A549 (cell line): ENCODE measurements around the gene RHOBTB1. TPM values are rescaled to one million over a fixed set of nuclear protein-coding genes. Genes with fewer than 3 reads are reported as not detected.

Experiments used
- ATAC-seq, 2 experiments: fragments of 200-7000 bp in 1 of 2; fragments of >200 bp in 1 of 2; cut with Nextera tagmentation in 1 of 2; cut with Tn5 transposase in 1 of 2; 3 replicates each; pipeline versions ENCODE4 v1.8.0 to v1.9.1; 2018 to 2020; ENCODE audit warnings: mild to moderate bottlenecking in 1 of 2, moderate library complexity in 1 of 2
- CTCF ChIA-PET: fragments of 300-600 bp; sonication (Branson Sonifier 250); formaldehyde crosslinking; extraction: SDS; loops from one replicate; lab custom pipeline; 2021; ENCODE audit warnings: antibody characterized with exemption, inconsistent platforms; lab: Yijun Ruan, JAX
- POLR2A ChIA-PET: fragments of 350-600 bp; formaldehyde crosslinking; extraction: SDS; loops from one replicate; lab custom pipeline; 2021; ENCODE audit warnings: antibody characterized with exemption, inconsistent platforms; lab: Yijun Ruan, JAX
- DNase-seq, 2 experiments: peaks; one replicate each; pipeline versions ENCODE4 v3.0.0 to v3.0.0-alpha.2; 2011 to 2016; ENCODE audit warnings: low read depth in 1 of 2, low spot score in 1 of 2
- FAIRE-seq: peaks from 2 replicates; lab custom pipeline; 2011; peaks lifted over from hg19 to GRCh38; lab: Jason Lieb, UNC
- H3K27ac ChIP-seq, 2 experiments: fragments of >200 bp; sonication (Bioruptor Twin); formaldehyde crosslinking; 3 replicates each; pipeline ENCODE4 v1.5.1; 2016 to 2017
- H3K4me1 ChIP-seq: fragments of >200 bp; sonication (Bioruptor Twin); formaldehyde crosslinking; 3 replicates; pipeline ENCODE4 v1.6.1; 2016
- H3K4me2 ChIP-seq: fragments of >200 bp; sonication (Bioruptor Twin); formaldehyde crosslinking; 3 replicates; pipeline ENCODE4 v1.6.1; 2016
- H3K4me3 ChIP-seq: fragments of >200 bp; sonication (Bioruptor Twin); formaldehyde crosslinking; 3 replicates; pipeline ENCODE4 v1.5.1; 2016
- H3K9me3 ChIP-seq: fragments of >200 bp; sonication (Bioruptor Twin); formaldehyde crosslinking; 3 replicates; pipeline ENCODE4 v1.6.1; 2016
- BHLHE40 ChIP-seq: IDR thresholded peaks from 2 replicates; pipeline ENCODE4 v1.6.1; 2012; ENCODE audit warnings: low read depth, low read length, inconsistent platforms
- CBX8 ChIP-seq: fragments of 200-600 bp; sonication (generic); IDR thresholded peaks from 2 replicates; pipeline ENCODE4 v1.6.1; 2016
- CHD2 ChIP-seq: fragments of 150-350 bp; IDR thresholded peaks from 2 replicates; pipeline ENCODE4 v1.6.1; 2014; ENCODE audit warnings: low read length; ENCODE audit not compliant: partially characterized antibody
- EHF ChIP-seq: fragments of 250-450 bp; sonication (Bioruptor Pico); IDR thresholded peaks from 2 replicates; pipeline ENCODE4 v1.5.0; 2020; ENCODE audit warnings: mild to moderate bottlenecking
- EHMT2 ChIP-seq: fragments of 200-600 bp; sonication (generic); IDR thresholded peaks from 2 replicates; pipeline ENCODE4 v1.6.1; 2016; ENCODE audit warnings: antibody characterized with exemption, low read depth, mild to moderate bottlenecking, moderate library complexity
- GATA3 ChIP-seq: IDR thresholded peaks from 2 replicates; pipeline ENCODE4 v1.6.1; 2012; ENCODE audit warnings: borderline replicate concordance
- HEYL ChIP-seq: fragments of 250-450 bp; sonication (Bioruptor Pico); IDR thresholded peaks from 2 replicates; pipeline ENCODE4 v1.8.0; 2021; ENCODE audit warnings: mild to moderate bottlenecking, moderate library complexity
- HOXA7 ChIP-seq: fragments of 250-450 bp; sonication (Bioruptor Pico); IDR thresholded peaks from 2 replicates; pipeline ENCODE4 v1.5.0; 2020; ENCODE audit warnings: mild to moderate bottlenecking, moderate library complexity
- HOXB13 ChIP-seq: fragments of 250-450 bp; sonication (Bioruptor Pico); IDR thresholded peaks from 2 replicates; pipeline ENCODE4 v1.5.0; 2020; ENCODE audit warnings: low read depth, mild to moderate bottlenecking, moderate library complexity
- HOXB5 ChIP-seq: fragments of 250-450 bp; sonication (Bioruptor Pico); IDR thresholded peaks from 2 replicates; pipeline ENCODE4 v1.5.0; 2020; ENCODE audit warnings: mild to moderate bottlenecking, moderate library complexity
- JUN ChIP-seq, 2 experiments: fragments of >200 bp; sonication (Bioruptor Twin); formaldehyde crosslinking; IDR thresholded peaks; 2 replicates in 1 of 2; 3 replicates in 1 of 2; pipeline ENCODE4 v1.6.1; 2016 to 2017
- KDM5A ChIP-seq: fragments of 200-600 bp; sonication (generic); IDR thresholded peaks from 2 replicates; pipeline ENCODE4 v1.6.1; 2016; ENCODE audit warnings: antibody characterized with exemption, mild to moderate bottlenecking
- MAFK ChIP-seq: fragments of 450-650 bp; IDR thresholded peaks from 2 replicates; pipeline ENCODE4 v1.6.1; 2014; ENCODE audit not compliant: partially characterized antibody
- MAZ ChIP-seq: fragments of 150-350 bp; IDR thresholded peaks from 2 replicates; pipeline ENCODE4 v1.6.1; 2014; ENCODE audit warnings: antibody characterized with exemption, low read depth, low read length, borderline replicate concordance
- MYC ChIP-seq: IDR thresholded peaks from 2 replicates; pipeline ENCODE4 v1.6.1; 2012; ENCODE audit warnings: mild to moderate bottlenecking, inconsistent platforms, low read length, improper control_type of control experiment, borderline replicate concordance
- NFE2L2 ChIP-seq: fragments of 150-350 bp; conservative IDR thresholded peaks from 2 replicates; pipeline ENCODE4 v1.6.1; 2014; ENCODE audit warnings: low read length
- NPAS2 ChIP-seq: fragments of 250-450 bp; sonication (Bioruptor Pico); IDR thresholded peaks from 2 replicates; pipeline ENCODE4 v1.8.0; 2022; ENCODE audit warnings: mild to moderate bottlenecking, moderate library complexity, borderline replicate concordance
- NR3C1 ChIP-seq: fragments of >200 bp; sonication (Bioruptor Twin); formaldehyde crosslinking; IDR thresholded peaks from 3 replicates; pipeline ENCODE4 v1.6.1; 2017
- POLR2A ChIP-seq: IDR thresholded peaks from 2 replicates; pipeline ENCODE4 v1.6.1; 2012; ENCODE audit warnings: mild to moderate bottlenecking, low read length
- RARB ChIP-seq: fragments of 250-450 bp; sonication (Bioruptor Pico); IDR thresholded peaks from 2 replicates; pipeline ENCODE4 v1.8.0; 2021; ENCODE audit warnings: mild to moderate bottlenecking, moderate library complexity
- RNF2 ChIP-seq: fragments of 200-600 bp; sonication (generic); IDR thresholded peaks from 2 replicates; pipeline ENCODE4 v1.6.1; 2016; ENCODE audit warnings: low read depth, mild to moderate bottlenecking, antibody characterized with exemption, moderate library complexity, borderline replicate concordance
- SMC3 ChIP-seq: fragments of >200 bp; sonication (Bioruptor Twin); formaldehyde crosslinking; IDR thresholded peaks from 3 replicates; pipeline ENCODE4 v1.6.1; 2018; ENCODE audit warnings: inconsistent platforms
- TFCP2L1 ChIP-seq: fragments of 250-450 bp; sonication (Bioruptor Pico); IDR thresholded peaks from 2 replicates; pipeline ENCODE4 v1.5.0; 2021; ENCODE audit warnings: mild to moderate bottlenecking
- ZNF302 ChIP-seq: fragments of 250-450 bp; sonication (Bioruptor Pico); IDR thresholded peaks from 2 replicates; pipeline ENCODE4 v1.9.0; 2021; ENCODE audit warnings: inconsistent platforms, mild to moderate bottlenecking, moderate library complexity
- WGBS: methylation state at CpG from one replicate; pipeline ENCODE4 v1.1.6; 2017; ENCODE audit errors: missing lambda C conversion rate; 5-methylcytosine and 5-hydroxymethylcytosine counted together
- polyA minus RNA-seq: library from RNA; depleted of rRNA, polyadenylated mRNA; stranded (reverse); fragments of >200 nt; gene quantifications from 2 replicates; pipeline ENCODE4 v1.2.3, GENCODE V29; 2011; rRNA and poly(A)+ RNA removed
- polyA plus RNA-seq, 4 experiments: library from polyadenylated mRNA; depleted of rRNA in 3 of 4; stranded (reverse); fragments of >200 nt; fragmentation: RNase III in 1 of 4; extraction: RNeasy Plus Mini Kit Qiagen cat#74134 plus additional on column Dnase treatment in 1 of 4; gene quantifications; 2 replicates in 3 of 4; 3 replicates in 1 of 4; pipeline ENCODE4 v1.2.3, GENCODE V29; 2011 to 2017
- TF ChIP-seq, protein P1 (sequence below): fragments of 450-650 bp; IDR thresholded peaks from 2 replicates; pipeline ENCODE4 v1.6.1; 2014; ENCODE audit warnings: antibody characterized with exemption
- TF ChIP-seq, protein P2 (sequence below): IDR thresholded peaks from 2 replicates; pipeline ENCODE4 v1.6.1; 2012; ENCODE audit warnings: low read depth, borderline replicate concordance
- TF ChIP-seq, protein P3 (sequence below): fragments of >200 bp; sonication (Bioruptor Twin); formaldehyde crosslinking; IDR thresholded peaks from 3 replicates; pipeline ENCODE4 v1.6.1; 2016
- TF ChIP-seq, protein P4 (sequence below): fragments of >200 bp; sonication (Bioruptor Twin); formaldehyde crosslinking; IDR thresholded peaks from 2 replicates; pipeline ENCODE4 v1.6.1; 2016
- TF ChIP-seq, protein P5 (sequence below): fragments of 250-450 bp; sonication (Bioruptor Pico); IDR thresholded peaks from 2 replicates; pipeline ENCODE4 v1.5.0; 2020; ENCODE audit warnings: low read depth, mild to moderate bottlenecking, moderate library complexity
- TF ChIP-seq, protein P6 (sequence below): IDR thresholded peaks from 2 replicates; pipeline ENCODE4 v1.6.1; 2012

RHOBTB1 gene, protein sequence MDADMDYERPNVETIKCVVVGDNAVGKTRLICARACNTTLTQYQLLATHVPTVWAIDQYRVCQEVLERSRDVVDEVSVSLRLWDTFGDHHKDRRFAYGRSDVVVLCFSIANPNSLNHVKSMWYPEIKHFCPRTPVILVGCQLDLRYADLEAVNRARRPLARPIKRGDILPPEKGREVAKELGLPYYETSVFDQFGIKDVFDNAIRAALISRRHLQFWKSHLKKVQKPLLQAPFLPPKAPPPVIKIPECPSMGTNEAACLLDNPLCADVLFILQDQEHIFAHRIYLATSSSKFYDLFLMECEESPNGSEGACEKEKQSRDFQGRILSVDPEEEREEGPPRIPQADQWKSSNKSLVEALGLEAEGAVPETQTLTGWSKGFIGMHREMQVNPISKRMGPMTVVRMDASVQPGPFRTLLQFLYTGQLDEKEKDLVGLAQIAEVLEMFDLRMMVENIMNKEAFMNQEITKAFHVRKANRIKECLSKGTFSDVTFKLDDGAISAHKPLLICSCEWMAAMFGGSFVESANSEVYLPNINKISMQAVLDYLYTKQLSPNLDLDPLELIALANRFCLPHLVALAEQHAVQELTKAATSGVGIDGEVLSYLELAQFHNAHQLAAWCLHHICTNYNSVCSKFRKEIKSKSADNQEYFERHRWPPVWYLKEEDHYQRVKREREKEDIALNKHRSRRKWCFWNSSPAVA
- polyA plus RNA-seq (2011; rRNA removed) (24.7 TPM in 2 replicates), polyA plus RNA-seq (2017; fragmentation: RNase III; extraction: RNeasy Plus Mini Kit Qiagen cat#74134 plus additional on column Dnase treatment) (5.3 to 6.6 TPM (median 5.7 TPM) in 3 replicates), polyA minus RNA-seq (19.1 and 23.7 TPM in 2 replicates)
- 4.3 and 4.9 TPM in 2 replicates for polyA plus RNA-seq (2012; cell fraction: cytosol; rRNA removed)
- 2.6 and 4.2 TPM in 2 replicates for polyA plus RNA-seq (2012; cell fraction: nucleus; rRNA removed)

DNA sequence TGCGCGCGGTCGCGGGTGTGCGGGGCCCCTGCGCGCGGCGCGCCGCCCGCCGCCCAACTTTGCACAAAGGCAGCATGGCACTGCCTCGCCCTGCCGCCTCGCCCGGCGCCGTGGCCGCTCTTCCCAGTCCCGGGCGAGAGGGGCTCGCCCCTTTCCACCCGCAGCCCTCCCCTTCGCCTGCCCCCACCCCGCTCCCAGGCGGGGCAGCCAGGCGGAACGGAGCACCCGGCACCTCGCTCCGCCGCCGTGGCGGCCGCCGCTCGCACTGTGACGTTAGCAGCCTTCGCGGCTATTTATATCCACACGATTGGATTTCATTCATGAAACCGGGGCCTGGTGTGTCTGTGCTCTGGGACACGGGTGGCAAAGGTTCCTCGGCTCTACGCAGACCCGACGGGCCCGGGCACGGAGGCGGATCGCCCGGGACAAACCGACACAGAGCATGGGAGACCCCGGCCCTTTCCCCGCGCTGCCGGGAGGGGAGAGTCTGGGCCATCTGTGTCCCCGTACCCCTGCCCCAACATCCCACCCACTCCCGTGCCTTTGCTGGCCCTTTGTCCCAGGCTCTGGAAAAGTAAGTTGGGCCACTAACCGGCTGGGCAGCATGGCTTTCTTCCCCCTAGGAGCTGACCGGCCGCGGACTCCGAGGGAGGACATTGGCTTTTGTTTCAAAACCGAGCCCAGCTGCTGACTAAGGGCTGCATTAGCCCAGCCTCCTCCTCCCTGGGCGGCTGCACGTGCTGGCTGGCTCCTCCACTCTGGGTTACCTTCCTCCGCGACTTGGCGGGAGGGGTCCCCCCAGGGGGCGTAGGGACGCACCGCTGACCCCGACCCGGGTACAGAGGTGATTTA is at the start of gene RHOBTB1:
TSS of gene RHOBTB1 (minus strand) at position 128 of the 852 bp plus-strand sequence. CDS start 32,643 bp downstream, outside the sequence.
- Histone ChIP-seq H3K27ac (peak within 1 kb of the TSS; percentile 92 to 96), H3K4me3 (peak within 1 kb of the TSS; percentile 63), H3K4me2 (peak within 1 kb of the TSS; percentile 97), H3K9me3 (no peaks in the 10 kb centered on the region), H3K4me1 (peaks cover 25% of the 10 kb centered on the region)
- ChIA-PET CTCF (interaction anchor here (1.0 to 2.5 kb wide), 4 partner anchors 11 to 61 kb away, joined by 3 to 7 read pairs (median 3); no protein-coding TSS in a partner anchor), POLR2A (interaction anchor here (0.6 to 1.6 kb wide), 7 partner anchors 9 to 125 kb away, joined by 3 to 7 read pairs (median 4); no protein-coding TSS in a partner anchor)
- 0% methylated on average over 7 of the region's 77 CpGs for WGBS
- ATAC-seq, result peak; percentile 81 to 88
- peak; percentile 47 to 81 for DNase-seq
- TF ChIP-seq EHF (CRISPR knock-in tag) (0 out of 2 replicates have a peak, but pooled peaks have one; percentile 26), MAFK (peak; percentile 56), JUN (IDR thresholded peaks at IDR 0.05) (peak; percentile 26 to 63; a peak in 3 of 5 replicates), NPAS2 (CRISPR knock-in tag) (no peak), TFCP2L1 (CRISPR knock-in tag) (0 out of 2 replicates have a peak, but pooled peaks have one; percentile 14), EHMT2 (no peak), SMC3 (peak; percentile 26; the same call in 1 of the 3 replicates), MAZ (peak; percentile 76; the same call in 1 of the 2 replicates), BHLHE40 (peak; percentile 81), ZNF302 (CRISPR knock-in tag) (0 out of 2 replicates have a peak, but pooled peaks have one; percentile 11), HOXB5 (CRISPR knock-in tag) (peak; percentile 75; the same call in 1 of the 2 replicates), NFE2L2 (no peak), CBX8 (no peak), HOXA7 (CRISPR knock-in tag) (0 out of 2 replicates have a peak, but pooled peaks have one; percentile 35), RARB (no peak), HEYL (CRISPR knock-in tag) (no peak), KDM5A (no peak), POLR2A (peak; percentile 69), RNF2 (no peak), NR3C1 (no peak), MYC (peak; percentile 83; the same call in 1 of the 2 replicates), CHD2 (no peak), HOXB13 (CRISPR knock-in tag) (peak; percentile 65), GATA3 (peak; percentile 26; the same call in 1 of the 2 replicates)
- TF ChIP-seq, protein P1, sequence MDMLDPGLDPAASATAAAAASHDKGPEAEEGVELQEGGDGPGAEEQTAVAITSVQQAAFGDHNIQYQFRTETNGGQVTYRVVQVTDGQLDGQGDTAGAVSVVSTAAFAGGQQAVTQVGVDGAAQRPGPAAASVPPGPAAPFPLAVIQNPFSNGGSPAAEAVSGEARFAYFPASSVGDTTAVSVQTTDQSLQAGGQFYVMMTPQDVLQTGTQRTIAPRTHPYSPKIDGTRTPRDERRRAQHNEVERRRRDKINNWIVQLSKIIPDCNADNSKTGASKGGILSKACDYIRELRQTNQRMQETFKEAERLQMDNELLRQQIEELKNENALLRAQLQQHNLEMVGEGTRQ, result peak; percentile 47; the same call in 1 of the 2 replicates
- TF ChIP-seq, protein P2, sequence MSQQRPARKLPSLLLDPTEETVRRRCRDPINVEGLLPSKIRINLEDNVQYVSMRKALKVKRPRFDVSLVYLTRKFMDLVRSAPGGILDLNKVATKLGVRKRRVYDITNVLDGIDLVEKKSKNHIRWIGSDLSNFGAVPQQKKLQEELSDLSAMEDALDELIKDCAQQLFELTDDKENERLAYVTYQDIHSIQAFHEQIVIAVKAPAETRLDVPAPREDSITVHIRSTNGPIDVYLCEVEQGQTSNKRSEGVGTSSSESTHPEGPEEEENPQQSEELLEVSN, result peak; percentile 67; the same call in 1 of the 2 replicates
- TF ChIP-seq, protein P3, sequence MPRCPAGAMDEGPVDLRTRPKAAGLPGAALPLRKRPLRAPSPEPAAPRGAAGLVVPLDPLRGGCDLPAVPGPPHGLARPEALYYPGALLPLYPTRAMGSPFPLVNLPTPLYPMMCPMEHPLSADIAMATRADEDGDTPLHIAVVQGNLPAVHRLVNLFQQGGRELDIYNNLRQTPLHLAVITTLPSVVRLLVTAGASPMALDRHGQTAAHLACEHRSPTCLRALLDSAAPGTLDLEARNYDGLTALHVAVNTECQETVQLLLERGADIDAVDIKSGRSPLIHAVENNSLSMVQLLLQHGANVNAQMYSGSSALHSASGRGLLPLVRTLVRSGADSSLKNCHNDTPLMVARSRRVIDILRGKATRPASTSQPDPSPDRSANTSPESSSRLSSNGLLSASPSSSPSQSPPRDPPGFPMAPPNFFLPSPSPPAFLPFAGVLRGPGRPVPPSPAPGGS, result peak; percentile 85
- TF ChIP-seq, protein P4, sequence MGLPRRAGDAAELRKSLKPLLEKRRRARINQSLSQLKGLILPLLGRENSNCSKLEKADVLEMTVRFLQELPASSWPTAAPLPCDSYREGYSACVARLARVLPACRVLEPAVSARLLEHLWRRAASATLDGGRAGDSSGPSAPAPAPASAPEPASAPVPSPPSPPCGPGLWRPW, result no peak
- TF ChIP-seq, protein P5, sequence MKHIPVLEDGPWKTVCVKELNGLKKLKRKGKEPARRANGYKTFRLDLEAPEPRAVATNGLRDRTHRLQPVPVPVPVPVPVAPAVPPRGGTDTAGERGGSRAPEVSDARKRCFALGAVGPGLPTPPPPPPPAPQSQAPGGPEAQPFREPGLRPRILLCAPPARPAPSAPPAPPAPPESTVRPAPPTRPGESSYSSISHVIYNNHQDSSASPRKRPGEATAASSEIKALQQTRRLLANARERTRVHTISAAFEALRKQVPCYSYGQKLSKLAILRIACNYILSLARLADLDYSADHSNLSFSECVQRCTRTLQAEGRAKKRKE, result peak; percentile 82; the same call in 1 of the 2 replicates
- TF ChIP-seq, protein P6, sequence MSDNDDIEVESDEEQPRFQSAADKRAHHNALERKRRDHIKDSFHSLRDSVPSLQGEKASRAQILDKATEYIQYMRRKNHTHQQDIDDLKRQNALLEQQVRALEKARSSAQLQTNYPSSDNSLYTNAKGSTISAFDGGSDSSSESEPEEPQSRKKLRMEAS, result peak; percentile 82
- no peak for FAIRE-seq
